BLaER1 treated with 17β-estradiol and CSF1 and Interleukin-3, amounts not matched to agents 10 nM and 100 nM (cell line): ENCODE data around the gene CHCHD6.

Source experiments
- H3K27ac ChIP-seq, 11 experiments: shearing (Covaris generic); formaldehyde crosslinking; 2 replicates each; pipeline ENCODE4 v1.8.1; 2022
- H3K27me3 ChIP-seq, 11 experiments: shearing (Covaris generic); formaldehyde crosslinking; 2 replicates each; pipeline ENCODE4 v1.8.1; 2022
- H3K36me3 ChIP-seq, 11 experiments: shearing (Covaris generic); formaldehyde crosslinking; 2 replicates each; pipeline ENCODE4 v1.8.1; 2022
- H3K4me1 ChIP-seq, 10 experiments: shearing (Covaris generic); formaldehyde crosslinking; 2 replicates each; pipeline ENCODE4 v1.8.1; 2022
- H3K4me2 ChIP-seq, 11 experiments: shearing (Covaris generic); formaldehyde crosslinking; 2 replicates each; pipeline ENCODE4 v1.8.1; 2022
- H3K4me3 ChIP-seq, 10 experiments: shearing (Covaris generic); formaldehyde crosslinking; 2 replicates each; pipeline ENCODE4 v1.8.1; 2022
- H3K9ac ChIP-seq, 11 experiments: shearing (Covaris generic); formaldehyde crosslinking; 2 replicates each; pipeline ENCODE4 v1.8.1; 2022
- H3K9me3 ChIP-seq, 11 experiments: shearing (Covaris generic); formaldehyde crosslinking; replicated peaks in 1 of 11; 2 replicates each; pipeline ENCODE4 v1.8.1; 2022
- H4K20me1 ChIP-seq, 11 experiments: shearing (Covaris generic); formaldehyde crosslinking; 2 replicates each; pipeline ENCODE4 v1.8.1; 2022
- Cebpa-rat ChIP-seq, 11 experiments: shearing (Covaris generic); IDR thresholded peaks; 2 replicates each; pipeline ENCODE4 v1.8.1; 2022

Gene CHCHD6

DNA sequence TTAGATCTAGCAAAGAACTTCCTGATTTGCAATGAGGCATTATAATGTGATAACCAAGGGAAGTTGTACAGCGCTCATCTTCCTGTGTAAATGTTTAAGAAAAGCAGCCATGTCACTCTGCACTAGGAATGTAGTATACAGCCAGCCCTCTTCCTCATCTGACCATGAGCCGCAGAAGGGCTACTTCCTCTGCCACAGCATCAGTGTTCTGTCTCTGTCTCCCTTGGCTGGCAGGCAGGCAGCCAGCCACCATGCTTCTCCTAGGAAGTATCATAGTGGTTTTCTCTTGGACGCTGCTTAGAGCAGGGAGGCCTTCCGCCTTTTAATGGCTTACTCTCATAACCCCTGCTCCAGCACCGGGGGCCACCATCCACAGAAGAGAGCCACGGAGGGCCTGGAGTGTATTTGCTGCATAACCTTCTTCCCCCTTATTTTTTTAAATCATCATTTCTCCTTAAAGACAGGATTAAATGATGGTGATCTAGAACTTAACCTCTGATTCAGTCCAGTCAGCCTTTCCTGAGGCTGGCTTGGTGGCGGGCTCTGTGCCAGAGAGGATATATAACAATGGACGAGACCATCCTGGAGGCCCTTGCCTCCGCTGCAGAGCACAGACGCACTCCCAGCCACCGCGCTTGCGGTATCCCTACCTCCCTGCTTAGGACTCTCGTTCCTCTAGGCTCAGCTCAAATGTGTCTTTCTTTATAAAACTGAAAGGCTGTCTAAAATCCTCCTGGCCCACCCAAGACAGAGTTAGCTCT lies 221.6 kb downstream of the CHCHD6 start:
- no peak for TF ChIP-seq Cebpa-rat (IDR thresholded peaks at IDR 0.05)
- Histone ChIP-seq H3K9me3 (peaks cover under 1 to 5% (median 3%) of the 10 kb centered on the region in 11 experiments; a peak in 18 of 22 replicates), H3K4me3 (no peak overlapping the region), H3K9ac (no peak overlapping the region), H3K27me3 (peaks cover 0 to 89% (median 0%) of the 10 kb centered on the region in 11 experiments; a peak in 10 of 22 replicates), H3K27ac (peak overlapping the region in 2 of 11 experiments; percentile 8 to 33; a peak in 1 of 22 replicates), H4K20me1 (peaks cover 0 to 98% (median 37%) of the 10 kb centered on the region in 11 experiments; a peak in 19 of 22 replicates), H3K4me2 (peak overlapping the region in 3 of 11 experiments; percentile 74 to 85 (median 82); a peak in 7 of 22 replicates), H3K36me3 (peaks cover 0 to 6% (median 0%) of the 10 kb centered on the region in 11 experiments; a peak in 2 of 22 replicates), H3K4me1 (peaks cover 5 to 30% (median 11%) of the 10 kb centered on the region in 10 experiments; a peak in 17 of 20 replicates)

DNA sequence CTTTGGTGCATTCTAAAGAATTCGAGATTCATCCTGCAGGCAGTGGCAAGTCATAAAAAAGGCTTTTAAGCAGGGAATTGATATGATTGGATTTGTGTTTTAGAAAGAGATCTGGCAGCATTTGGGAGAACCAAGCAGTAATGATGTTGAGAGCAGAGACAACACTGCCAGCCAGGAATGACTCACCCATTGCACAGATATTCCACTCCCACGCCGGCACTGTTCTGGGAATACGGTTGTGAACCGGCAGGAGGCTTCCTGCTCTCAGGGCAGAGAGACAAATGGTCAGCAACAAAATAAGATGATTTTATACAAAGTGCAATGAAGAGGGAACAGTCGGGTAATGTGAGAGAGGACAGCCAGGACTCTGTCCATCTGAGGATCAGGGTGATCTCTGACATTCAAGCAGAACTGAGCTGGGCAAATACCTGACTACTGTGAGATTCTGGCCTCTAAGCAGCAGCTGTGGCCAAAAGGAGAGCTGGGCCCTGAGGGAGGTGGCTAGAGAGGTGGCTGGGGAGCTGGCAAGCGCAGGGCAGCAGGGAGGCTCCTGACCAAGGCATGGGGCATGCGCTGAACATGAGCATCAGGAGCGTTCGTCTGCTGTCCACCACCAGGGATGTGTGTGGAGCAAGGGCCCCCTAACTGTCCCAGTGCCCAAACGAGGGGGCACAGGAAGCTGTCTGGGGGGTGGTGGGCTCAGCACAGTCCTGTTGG lies 222.8 kb downstream of the CHCHD6 start:
- Histone ChIP-seq H3K27me3 (peaks cover 0 to 89% (median 0%) of the 10 kb centered on the region in 11 experiments; a peak in 9 of 22 replicates), H3K4me3 (no peak overlapping the region), H3K4me1 (peaks cover 5 to 30% (median 12%) of the 10 kb centered on the region in 10 experiments; a peak in 17 of 20 replicates), H3K9ac (no peak overlapping the region), H3K9me3 (no peaks in the 10 kb centered on the region), H3K36me3 (no peaks in the 10 kb centered on the region), H4K20me1 (peaks cover 0 to 99% (median 46%) of the 10 kb centered on the region in 11 experiments; a peak in 19 of 22 replicates), H3K4me2 (peak overlapping the region in 6 of 11 experiments; percentile 20 to 69 (median 30); a peak in 8 of 22 replicates), H3K27ac (no peak overlapping the region)
- no peak for TF ChIP-seq Cebpa-rat (IDR thresholded peaks at IDR 0.05)

DNA sequence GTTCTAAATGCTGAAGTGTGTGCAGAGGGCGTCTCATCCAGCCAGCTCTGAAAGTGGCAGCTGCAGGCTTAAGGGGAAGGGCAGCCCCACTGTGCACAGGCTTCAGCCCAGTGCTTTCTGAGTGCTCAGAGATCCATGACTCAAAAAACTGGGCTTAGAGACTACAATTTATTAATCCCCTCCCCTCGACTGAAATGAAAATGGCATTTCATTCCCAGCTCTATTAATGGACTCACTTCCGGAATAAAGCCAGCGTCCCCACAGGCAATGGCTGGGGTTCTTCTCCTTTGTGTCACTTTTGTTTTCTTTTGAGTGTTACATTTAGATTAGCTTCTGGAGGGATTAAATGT lies 223.3 kb downstream of the CHCHD6 start:
- Histone ChIP-seq H3K9ac (no peak overlapping the region), H3K9me3 (no peaks in the 10 kb centered on the region), H3K36me3 (no peaks in the 10 kb centered on the region), H4K20me1 (peaks cover 0 to 99% (median 46%) of the 10 kb centered on the region in 11 experiments; a peak in 19 of 22 replicates), H3K4me1 (peaks cover 5 to 30% (median 15%) of the 10 kb centered on the region in 10 experiments; a peak in 17 of 20 replicates), H3K4me3 (no peak overlapping the region), H3K27me3 (peaks cover 0 to 89% (median 0%) of the 10 kb centered on the region in 11 experiments; a peak in 9 of 22 replicates), H3K27ac (no peak overlapping the region), H3K4me2 (peak overlapping the region in 4 of 11 experiments; percentile 20 to 32 (median 24); a peak in 7 of 22 replicates)
- no peak for TF ChIP-seq Cebpa-rat (IDR thresholded peaks at IDR 0.05)

DNA sequence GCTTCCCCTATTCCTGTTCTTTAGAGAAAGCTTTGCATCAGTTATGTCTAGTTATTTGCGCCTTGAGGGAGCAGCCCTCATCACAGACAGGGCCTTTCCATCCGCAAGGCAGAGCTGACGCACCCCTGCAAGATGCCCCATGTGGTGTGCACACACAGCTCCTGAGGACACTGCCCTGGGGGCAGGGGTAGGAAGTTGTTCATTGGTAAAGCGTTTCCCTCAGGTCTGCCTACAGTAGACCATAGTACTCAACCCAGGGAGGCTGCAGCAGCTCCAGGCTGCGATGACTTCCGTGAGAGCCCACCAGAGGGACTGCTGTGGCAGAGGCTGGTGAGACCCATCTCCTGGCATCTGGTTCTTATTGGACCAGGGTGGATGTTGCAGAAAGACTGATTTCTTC lies 223.8 kb downstream of the CHCHD6 start:
- no peak overlapping the region for H3K9ac ChIP-seq
- no peak overlapping the region for H3K4me3 ChIP-seq
- H3K27me3 ChIP-seq, result peaks cover 0 to 89% (median 0%) of the 10 kb centered on the region in 11 experiments; a peak in 9 of 22 replicates
- H3K27ac ChIP-seq, result no peak overlapping the region
- TF ChIP-seq Cebpa-rat (IDR thresholded peaks at IDR 0.05), result no peak
- no peaks in the 10 kb centered on the region for H3K9me3 ChIP-seq
- H3K36me3 ChIP-seq, result no peaks in the 10 kb centered on the region
- H3K4me2 ChIP-seq, result peak overlapping the region in 3 of 11 experiments; percentile 20 to 27 (median 20); a peak in 2 of 22 replicates
- peaks cover 5 to 30% (median 16%) of the 10 kb centered on the region in 10 experiments; a peak in 17 of 20 replicates for H3K4me1 ChIP-seq
- H4K20me1 ChIP-seq, result peaks cover 0 to 99% (median 46%) of the 10 kb centered on the region in 11 experiments; a peak in 19 of 22 replicates

DNA sequence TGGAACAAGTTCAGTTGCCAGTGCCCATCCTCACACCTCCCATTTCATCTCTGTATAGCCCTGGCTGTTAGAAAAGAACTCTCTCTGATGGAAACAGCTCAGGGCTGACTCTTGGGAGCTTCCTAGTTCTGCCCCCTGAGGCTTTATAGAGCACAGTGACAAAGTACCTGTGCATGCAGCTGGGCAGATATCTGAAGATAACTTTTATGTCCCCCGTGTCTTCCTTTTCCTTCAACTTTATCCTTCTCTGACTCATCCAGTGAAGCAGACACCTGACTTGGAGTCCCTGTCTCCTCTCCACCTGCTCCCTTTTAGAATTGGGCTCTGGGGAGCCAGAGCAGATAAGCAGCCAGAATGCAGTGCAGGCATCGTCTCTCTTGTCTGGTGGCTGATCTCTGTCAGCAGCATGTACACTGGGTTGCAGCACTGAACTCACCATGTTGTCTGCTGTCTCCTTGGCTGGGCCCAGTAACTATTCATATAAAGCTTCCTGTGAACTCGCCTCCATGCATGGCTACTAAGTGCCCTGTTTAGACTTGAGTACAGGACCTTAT lies 225.0 kb downstream of the CHCHD6 start:
- Histone ChIP-seq H3K4me1 (peaks cover 5 to 30% (median 16%) of the 10 kb centered on the region in 10 experiments; a peak in 17 of 20 replicates), H3K27ac (no peak overlapping the region), H3K4me2 (0 out of 22 replicates have a peak overlapping the region, but pooled peaks of 1 of the 11 experiments have one; percentile 1), H3K9me3 (no peaks in the 10 kb centered on the region), H4K20me1 (peaks cover 0 to 100% (median 37%) of the 10 kb centered on the region in 11 experiments; a peak in 19 of 22 replicates), H3K9ac (no peak overlapping the region), H3K4me3 (no peak overlapping the region), H3K36me3 (no peaks in the 10 kb centered on the region), H3K27me3 (peaks cover 0 to 89% (median 0%) of the 10 kb centered on the region in 11 experiments; a peak in 9 of 22 replicates)
- no peak for TF ChIP-seq Cebpa-rat (IDR thresholded peaks at IDR 0.05)

DNA sequence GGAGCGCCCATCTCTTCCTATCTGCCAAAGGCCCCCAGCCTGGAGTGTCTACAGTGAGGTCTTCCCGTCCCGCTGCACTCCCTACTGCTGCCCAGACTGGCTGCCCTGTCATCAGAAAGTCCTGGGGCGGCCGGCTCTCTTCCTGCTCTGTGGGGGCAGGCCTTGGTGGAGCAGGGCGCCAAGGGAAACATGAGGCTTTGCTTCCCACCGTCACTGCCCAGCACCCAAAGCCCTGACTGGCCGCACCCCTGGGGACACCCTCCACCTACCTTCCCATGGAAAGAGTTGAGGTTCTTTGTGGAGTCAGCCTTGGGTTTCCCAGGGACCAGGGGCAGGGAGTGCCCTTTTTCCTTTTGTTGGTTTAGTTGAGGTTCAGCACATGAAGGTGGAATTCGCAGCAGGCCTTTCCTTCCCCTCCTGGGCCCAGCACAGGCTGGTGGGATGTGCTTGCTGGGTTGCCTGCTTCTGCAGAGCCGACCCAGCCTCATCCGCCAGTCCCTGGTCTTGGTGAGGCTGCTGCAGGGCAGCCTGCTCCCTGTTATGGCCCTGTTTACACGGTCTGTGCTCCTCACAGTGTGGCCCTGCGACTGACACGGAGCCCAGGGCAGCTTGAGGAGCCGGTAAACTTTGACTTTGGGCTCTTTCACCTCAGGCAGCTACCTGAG lies 227.0 kb downstream of the CHCHD6 start:
- TF ChIP-seq Cebpa-rat (IDR thresholded peaks at IDR 0.05), result no peak
- Histone ChIP-seq H3K27me3 (peaks cover 0 to 85% (median 0%) of the 10 kb centered on the region in 11 experiments; a peak in 9 of 22 replicates), H3K27ac (no peak overlapping the region), H3K9me3 (no peaks in the 10 kb centered on the region), H3K4me3 (no peak overlapping the region), H3K9ac (no peak overlapping the region), H3K36me3 (no peaks in the 10 kb centered on the region), H3K4me2 (no peak overlapping the region), H4K20me1 (peaks cover 0 to 97% (median 29%) of the 10 kb centered on the region in 11 experiments; a peak in 18 of 22 replicates), H3K4me1 (peaks cover 0 to 24% (median 13%) of the 10 kb centered on the region in 10 experiments; a peak in 16 of 20 replicates)

DNA sequence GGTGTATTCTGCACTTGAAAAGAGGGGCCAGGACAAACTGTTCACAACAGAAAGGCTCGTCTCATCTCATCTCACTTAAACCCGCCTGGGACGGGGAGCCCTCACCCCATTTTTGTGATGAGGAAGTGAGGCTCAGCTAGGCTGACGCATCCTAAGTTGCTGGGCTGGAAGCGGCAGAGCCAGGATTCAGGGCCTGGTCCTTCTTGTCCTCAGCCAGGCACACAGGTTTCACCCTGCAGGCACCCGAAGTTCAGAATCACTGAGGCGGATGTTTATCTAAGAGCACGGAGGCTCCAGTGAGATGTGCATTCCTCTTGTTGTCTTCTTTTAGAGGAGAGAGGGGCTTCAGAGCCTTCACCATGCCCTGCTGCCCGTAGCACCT lies 227.8 kb downstream of the CHCHD6 start:
- Histone ChIP-seq H4K20me1 (peaks cover 0 to 95% (median 23%) of the 10 kb centered on the region in 11 experiments; a peak in 16 of 22 replicates), H3K4me1 (peaks cover 3 to 24% (median 15%) of the 10 kb centered on the region in 10 experiments; a peak in 18 of 20 replicates), H3K4me2 (no peak overlapping the region), H3K27me3 (peaks cover 0 to 78% (median 0%) of the 10 kb centered on the region in 11 experiments; a peak in 9 of 22 replicates), H3K36me3 (no peaks in the 10 kb centered on the region), H3K9me3 (no peaks in the 10 kb centered on the region), H3K27ac (no peak overlapping the region), H3K4me3 (no peak overlapping the region), H3K9ac (no peak overlapping the region)
- no peak for TF ChIP-seq Cebpa-rat (IDR thresholded peaks at IDR 0.05)
